H1 (cell line): ENCODE data around the gene TMEM108. TPM values are rescaled to one million over a fixed set of nuclear protein-coding genes. Genes with fewer than 3 reads are reported as not detected.

ENCODE experiments used
- CTCF ChIA-PET: fragments of 300-600 bp; sonication (Branson Sonifier 250); formaldehyde crosslinking; loops from one replicate; lab custom pipeline; 2021; ENCODE audit not compliant: partially characterized antibody; lab: Charles Lee
- POLR2A ChIA-PET: fragments of 300-600 bp; sonication (Branson Sonifier 250); formaldehyde crosslinking; loops from one replicate; lab custom pipeline; 2021; ENCODE audit warnings: inconsistent platforms; ENCODE audit not compliant: partially characterized antibody; lab: Charles Lee
- DNase-seq, 2 experiments: peaks; one replicate each; pipeline versions ENCODE4 v3.0.0 to v3.0.0-alpha.2; 2010 to 2022; ENCODE audit warnings: low spot score in 2 of 2, low read depth in 1 of 2, mixed read lengths in 1 of 2
- FAIRE-seq: peaks from 2 replicates; lab custom pipeline; 2011; peaks lifted over from hg19 to GRCh38; lab: Jason Lieb, UNC
- H2AFZ ChIP-seq: 2 replicates; pipeline ENCODE4 v1.8.1; 2012; ENCODE audit warnings: low read length, inconsistent platforms
- H2AK5ac ChIP-seq: 2 replicates; pipeline ENCODE4 v1.6.1; 2013; ENCODE audit warnings: low read depth, low read length
- H2BK120ac ChIP-seq: replicated peaks from 2 replicates; pipeline ENCODE3; 2013; ENCODE audit warnings: low read depth, low read length, inconsistent platforms
- H2BK12ac ChIP-seq: 2 replicates; pipeline ENCODE4 v1.6.1; 2013; ENCODE audit warnings: low read depth, low read length
- H2BK15ac ChIP-seq: 2 replicates; pipeline ENCODE4 v1.6.1; 2013; ENCODE audit warnings: low read length
- H2BK20ac ChIP-seq: 2 replicates; pipeline ENCODE4 v1.6.1; 2013; ENCODE audit warnings: low read length
- H2BK5ac ChIP-seq: 2 replicates; pipeline ENCODE4 v1.6.1; 2013; ENCODE audit warnings: low read depth, low read length
- H3K14ac ChIP-seq: 2 replicates; pipeline ENCODE4 v1.6.1; 2013; ENCODE audit warnings: inconsistent platforms; ENCODE audit not compliant: insufficient read length
- H3K18ac ChIP-seq: 2 replicates; pipeline ENCODE4 v1.6.1; 2013; ENCODE audit warnings: low read length; ENCODE audit errors: extremely low read depth
- H3K23ac ChIP-seq: 2 replicates; pipeline ENCODE4 v1.6.1; 2013; ENCODE audit warnings: inconsistent platforms; ENCODE audit not compliant: insufficient read length
- H3K23me2 ChIP-seq: 2 replicates; pipeline ENCODE4 v1.6.1; 2013; ENCODE audit warnings: low read depth, low read length
- H3K27ac ChIP-seq: 2 replicates; pipeline ENCODE4 v1.6.1; 2011; ENCODE audit warnings: low read depth, low read length, inconsistent platforms
- H3K27me3 ChIP-seq, 4 experiments: replicated peaks in 1 of 4; 1 replicate in 1 of 4; 2 replicates in 3 of 4; pipeline versions ENCODE4 v1.6.1 to v1.8.1; 2011 to 2013; ENCODE audit warnings: low read length in 3 of 4, mild to moderate bottlenecking in 3 of 4, inconsistent platforms in 2 of 4, mixed read lengths in 2 of 4, moderate library complexity in 1 of 4; ENCODE audit not compliant: control insufficient read depth in 3 of 4, insufficient read depth in 3 of 4; ENCODE audit errors: extremely low read depth in 1 of 4
- H3K36me3 ChIP-seq, 4 experiments: 2 replicates each; pipeline versions ENCODE4 v1.6.1 to v1.8.1; 2011 to 2013; ENCODE audit warnings: mild to moderate bottlenecking in 4 of 4, low read length in 3 of 4, moderate library complexity in 2 of 4, control low read depth in 1 of 4, inconsistent platforms in 1 of 4; ENCODE audit not compliant: insufficient read depth in 4 of 4, control insufficient read depth in 2 of 4
- H3K4ac ChIP-seq: replicated peaks from 2 replicates; pipeline ENCODE3; 2013; ENCODE audit warnings: low read length, low read depth, mixed read lengths, inconsistent platforms; ENCODE audit not compliant: insufficient read length
- H3K4me1 ChIP-seq, 4 experiments: replicated peaks in 1 of 4; 1 replicate in 1 of 4; 2 replicates in 3 of 4; pipeline versions ENCODE4 v1.6.1 to v1.8.1; 2011 to 2013; ENCODE audit warnings: low read length in 3 of 4, inconsistent platforms in 2 of 4, mixed read lengths in 1 of 4; ENCODE audit not compliant: insufficient read depth in 4 of 4, control insufficient read depth in 3 of 4
- H3K4me2 ChIP-seq, 2 experiments: 2 replicates each; pipeline versions ENCODE4 v1.6.1 to v1.8.1; 2011 to 2013; ENCODE audit warnings: low read depth in 2 of 2, low read length in 2 of 2, control low read depth in 1 of 2, inconsistent platforms in 1 of 2, mild to moderate bottlenecking in 1 of 2; ENCODE audit not compliant: insufficient read depth in 1 of 2
- H3K4me3 ChIP-seq, 4 experiments: fragments of 200-600, 300-600 bp in 1 of 4; sonication (generic), shearing (Covaris generic), sonication (Bioruptor Twin) in 1 of 4; 2 replicates each; pipeline versions ENCODE4 v1.5.1 to v1.8.1; 2011 to 2016; ENCODE audit warnings: low read length in 4 of 4, low read depth in 3 of 4, control low read depth in 2 of 4, inconsistent platforms in 2 of 4, mild to moderate bottlenecking in 2 of 4, mixed read lengths in 1 of 4, moderate library complexity in 1 of 4; ENCODE audit not compliant: insufficient read depth in 2 of 4; ENCODE audit errors: extremely low read depth in 1 of 4
- H3K56ac ChIP-seq: replicated peaks from 2 replicates; pipeline ENCODE3; 2013; ENCODE audit warnings: low read depth, mild to moderate bottlenecking, mixed read lengths, low read length, inconsistent platforms; ENCODE audit not compliant: insufficient read length
- H3K79me1 ChIP-seq: 2 replicates; pipeline ENCODE4 v1.6.1; 2013; ENCODE audit warnings: low read depth, low read length, control low read depth
- H3K79me2 ChIP-seq, 2 experiments: 2 replicates each; pipeline versions ENCODE4 v1.6.1 to v1.8.1; 2012 to 2013; ENCODE audit warnings: low read length in 2 of 2, mild to moderate bottlenecking in 2 of 2, inconsistent platforms in 1 of 2; ENCODE audit not compliant: insufficient read depth in 2 of 2, control insufficient read depth in 1 of 2
- H3K9ac ChIP-seq, 4 experiments: replicated peaks in 1 of 4; 1 replicate in 1 of 4; 2 replicates in 3 of 4; pipeline versions ENCODE4 v1.6.1 to v1.8.1; 2011 to 2013; ENCODE audit warnings: low read depth in 3 of 4, low read length in 3 of 4, control low read depth in 2 of 4, mild to moderate bottlenecking in 2 of 4, moderate library complexity in 2 of 4, inconsistent platforms in 1 of 4; ENCODE audit errors: extremely low read depth in 1 of 4
- H3K9me3 ChIP-seq, 2 experiments: 2 replicates each; pipeline versions ENCODE4 v1.6.1 to v1.8.1; 2012 to 2013; ENCODE audit warnings: mild to moderate bottlenecking in 2 of 2, moderate library complexity in 2 of 2, control low read depth in 1 of 2, inconsistent platforms in 1 of 2, low read depth in 1 of 2, low read length in 1 of 2, mixed read lengths in 1 of 2; ENCODE audit not compliant: insufficient read depth in 2 of 2
- H4K20me1 ChIP-seq, 2 experiments: replicated peaks in 1 of 2; 2 replicates each; pipeline versions ENCODE3 to v1.8.1; 2011 to 2013; ENCODE audit warnings: inconsistent platforms in 2 of 2, low read length in 2 of 2, mild to moderate bottlenecking in 1 of 2; ENCODE audit not compliant: insufficient read depth in 2 of 2, control insufficient read depth in 1 of 2
- H4K5ac ChIP-seq: 2 replicates; pipeline ENCODE4 v1.6.1; 2013; ENCODE audit warnings: low read length, low read depth, mixed read lengths, inconsistent platforms; ENCODE audit not compliant: insufficient read length
- H4K8ac ChIP-seq: 2 replicates; pipeline ENCODE4 v1.8.0; 2013; ENCODE audit warnings: mild to moderate bottlenecking, moderate library complexity, low read length, inconsistent platforms; ENCODE audit not compliant: insufficient read depth; ENCODE audit errors: extremely low read depth
- H4K91ac ChIP-seq: replicated peaks from 2 replicates; pipeline ENCODE3; 2013; ENCODE audit warnings: low read length, mixed read lengths, inconsistent platforms; ENCODE audit not compliant: insufficient read length
- ASH2L ChIP-seq: fragments of 200-600, 300-600 bp; sonication (generic); IDR thresholded peaks from one replicate; pipeline ENCODE4 v1.7.1; 2017; ENCODE audit warnings: low read length
- CEBPB ChIP-seq: IDR thresholded peaks from 2 replicates; pipeline ENCODE4 v1.6.1; 2012; ENCODE audit warnings: low read depth, low read length
- CTBP2 ChIP-seq: IDR thresholded peaks from 2 replicates; pipeline ENCODE4 v1.7.0; 2011; ENCODE audit warnings: borderline replicate concordance, mild to moderate bottlenecking, moderate library complexity, mixed read lengths, low read length; ENCODE audit not compliant: insufficient read depth, insufficient read length
- FOSL1 ChIP-seq: IDR thresholded peaks from 2 replicates; pipeline ENCODE4 v1.6.1; 2011; ENCODE audit warnings: mild to moderate bottlenecking, low read depth, low read length, moderate library complexity; ENCODE audit not compliant: insufficient read depth
- JUND ChIP-seq: IDR thresholded peaks from 2 replicates; pipeline ENCODE4 v1.6.1; 2011; ENCODE audit warnings: mild to moderate bottlenecking, improper control_type of control experiment, low read length
- KDM4A ChIP-seq: IDR thresholded peaks from one replicate; pipeline ENCODE4 v1.7.1; 2012; ENCODE audit warnings: low read depth, mild to moderate bottlenecking, moderate library complexity, low read length, inconsistent platforms; ENCODE audit not compliant: severe bottlenecking
- SP1 ChIP-seq: IDR thresholded peaks from 2 replicates; pipeline ENCODE4 v1.6.1; 2011; ENCODE audit warnings: low read depth, low read length
- SRF ChIP-seq: IDR thresholded peaks from 2 replicates; pipeline ENCODE4 v1.6.1; 2011; ENCODE audit warnings: mild to moderate bottlenecking, low read depth, low read length, moderate library complexity
- TAF1 ChIP-seq: IDR thresholded peaks from 2 replicates; pipeline ENCODE4 v1.6.1; 2011; ENCODE audit warnings: mild to moderate bottlenecking, low read depth, low read length
- TBP ChIP-seq: IDR thresholded peaks from 2 replicates; pipeline ENCODE4 v1.6.1; 2011; ENCODE audit warnings: low read depth, low read length, improper control_type of control experiment
- WGBS, 2 experiments: shearing (Covaris generic) in 1 of 2; methylation state at CpG; one replicate each; pipeline versions ENCODE4 v1.1.6 to v1.1.7; 2013 to 2015; ENCODE audit warnings: low lambda C conversion rate in 2 of 2, mixed read lengths in 2 of 2, inconsistent platforms in 1 of 2, low coverage in 1 of 2, missing lambda C conversion rate in 1 of 2; ENCODE audit not compliant: insufficient replicate concordance in 2 of 2, insufficient coverage in 1 of 2, insufficient read length in 1 of 2; ENCODE audit errors: extremely low coverage in 1 of 2, missing lambda C conversion rate in 1 of 2; 5-methylcytosine and 5-hydroxymethylcytosine counted together
- polyA plus RNA-seq, 7 experiments: library from polyadenylated mRNA; depleted of rRNA in 3 of 7; stranded (reverse) in 5 of 7; unstranded in 2 of 7; fragments of >200 nt in 5 of 7; fragments of 200-250 nt in 2 of 7; gene quantifications; 1 replicate in 5 of 7; 2 replicates in 1 of 7; 4 replicates in 1 of 7; pipeline versions ENCODE4 v1.2.1 to v1.2.3, GENCODE V29; 2011 to 2013; ENCODE audit warnings: missing spikeins in 2 of 7, mixed read lengths in 2 of 7
- total RNA-seq: library from RNA; stranded (reverse); fragmentation: NEBNext Ultra II Directional; extraction: Animal tissue kit (Norgen Biotek cat#: 25700); gene quantifications from 2 replicates; pipeline ENCODE4 v1.2.1, GENCODE V29; 2021
- TF ChIP-seq, protein P1 (sequence below): IDR thresholded peaks from 2 replicates; pipeline ENCODE4 v1.6.1; 2011; ENCODE audit warnings: low read depth, mild to moderate bottlenecking, low read length; ENCODE audit not compliant: insufficient read depth

Gene TMEM108
- total and polyA plus RNA-seq, 2 of the 8 experiments (the other 6 are each of a cell fraction or from before 2014, with no cell fraction given) = 14.3 to 16.2 TPM

DNA sequence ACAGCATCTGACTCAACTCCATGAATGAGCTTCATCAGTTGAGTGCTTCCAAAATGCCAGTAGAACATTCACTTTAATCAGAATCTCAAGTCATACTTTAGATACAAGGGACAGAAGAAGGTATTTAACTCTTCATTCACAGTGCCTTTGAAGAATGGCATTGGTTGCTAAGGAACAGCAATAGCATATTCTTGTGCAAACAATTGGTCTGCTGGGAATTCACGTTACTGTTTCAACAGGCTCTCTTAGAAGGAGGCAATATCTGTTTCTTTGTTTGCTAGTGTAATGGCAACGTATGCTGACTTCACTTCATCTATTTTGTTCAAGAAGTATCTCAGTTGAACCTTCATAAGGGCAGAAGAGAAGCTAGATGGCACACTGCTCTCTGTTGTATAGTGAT is 113.9 kb downstream of the TMEM108 start:
- Histone ChIP-seq H3K23me2 (no peaks in the 10 kb centered on the region), H2AK5ac (no peak overlapping the region), H3K79me2 (no peaks in the 10 kb centered on the region), H3K56ac (no peak overlapping the region), H2BK5ac (no peak overlapping the region), H3K4ac (no peak overlapping the region), H3K4me2 (no peak overlapping the region), H2AFZ (no peak overlapping the region), H3K4me3 (no peak overlapping the region), H3K79me1 (no peaks in the 10 kb centered on the region), H4K8ac (no peak overlapping the region), H3K14ac (no peak overlapping the region), H3K9ac (no peak overlapping the region), H3K23ac (no peak overlapping the region), H3K9me3 (no peaks in the 10 kb centered on the region), H4K5ac (no peak overlapping the region), H2BK12ac (no peak overlapping the region), H2BK120ac (no peak overlapping the region), H2BK15ac (no peak overlapping the region), H3K36me3 (no peaks in the 10 kb centered on the region), H4K20me1 (no peaks in the 10 kb centered on the region), H2BK20ac (no peak overlapping the region), H3K27me3 (no peaks in the 10 kb centered on the region), H3K27ac (no peak overlapping the region), H3K4me1 (peaks cover 0 to 3% (median 0%) of the 10 kb centered on the region in 4 experiments; a peak in 1 of 7 replicates), H4K91ac (no peak overlapping the region), H3K18ac (no peak overlapping the region)
- ChIA-PET POLR2A (interaction anchor here (1.1 kb wide), 1 partner anchor 20 kb away, joined by 3 read pairs; no protein-coding TSS in a partner anchor), CTCF (interaction anchor here (0.6 to 2.0 kb wide), 4 partner anchors 10 to 111 kb away, joined by 3 to 4 read pairs (median 4); no protein-coding TSS in a partner anchor)
- DNase-seq (no peak), FAIRE-seq (peak; percentile 24)
- 76% methylated on average over 2 of the region's 2 CpGs; no CpG with 5 or more reads in 1 of the 2 experiments for WGBS, 2 experiments
- no peak for TF ChIP-seq CEBPB
- TF ChIP-seq, protein P1, sequence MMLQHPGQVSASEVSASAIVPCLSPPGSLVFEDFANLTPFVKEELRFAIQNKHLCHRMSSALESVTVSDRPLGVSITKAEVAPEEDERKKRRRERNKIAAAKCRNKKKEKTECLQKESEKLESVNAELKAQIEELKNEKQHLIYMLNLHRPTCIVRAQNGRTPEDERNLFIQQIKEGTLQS = no peak
- TF ChIP-seq SP1 = no peak
- no peak for TF ChIP-seq KDM4A
- no peak for TF ChIP-seq JUND
- TF ChIP-seq ASH2L = no peak
- no peak for TF ChIP-seq TBP
- TF ChIP-seq CTBP2 = no peak
- no peak for TF ChIP-seq TAF1
- TF ChIP-seq FOSL1 = no peak
- TF ChIP-seq SRF = no peak
